KMS-11 (cell line): ENCODE measurements around the gene KIAA0930.

Experiments used
- H2AFZ ChIP-seq: fragments of 200-600 bp; sonication (generic); 2 replicates; pipeline ENCODE4 v1.6.1; 2016; ENCODE audit warnings: antibody characterized with exemption, mixed run types, low read depth
- H3K27ac ChIP-seq: fragments of 200-600 bp; sonication (generic); 2 replicates; pipeline ENCODE4 v1.6.1; 2016; ENCODE audit warnings: mild to moderate bottlenecking, mixed run types
- H3K27me3 ChIP-seq: fragments of 200-600 bp; sonication (generic); 2 replicates; pipeline ENCODE4 v1.6.1; 2017; ENCODE audit warnings: mild to moderate bottlenecking, low read depth, mixed run types, moderate library complexity; ENCODE audit not compliant: insufficient read depth
- H3K36me3 ChIP-seq: fragments of 200-600 bp; sonication (generic); 2 replicates; pipeline ENCODE4 v1.6.1; 2017; ENCODE audit warnings: mild to moderate bottlenecking, mixed run types; ENCODE audit not compliant: insufficient read depth
- H3K4me1 ChIP-seq: fragments of 200-600 bp; sonication (generic); 2 replicates; pipeline ENCODE4 v1.6.1; 2016; ENCODE audit warnings: mild to moderate bottlenecking, low read depth, mixed run types; ENCODE audit not compliant: poor library complexity, severe bottlenecking
- H3K4me2 ChIP-seq: fragments of 200-600 bp; sonication (generic); 2 replicates; pipeline ENCODE4 v1.7.0; 2016; ENCODE audit warnings: mild to moderate bottlenecking, mixed run types
- H3K4me3 ChIP-seq: fragments of 200-600 bp; sonication (generic); IDR thresholded peaks from 2 replicates; pipeline ENCODE4 v1.6.1; 2017; ENCODE audit warnings: low read depth, low read length, mixed read lengths; ENCODE audit not compliant: insufficient read depth
- H3K79me2 ChIP-seq: fragments of 200-600 bp; sonication (generic); 2 replicates; pipeline ENCODE4 v1.6.1; 2016; ENCODE audit warnings: low read depth, mixed run types; ENCODE audit not compliant: insufficient read depth
- H3K9ac ChIP-seq: fragments of 200-600 bp; sonication (generic); 2 replicates; pipeline ENCODE4 v1.6.1; 2016; ENCODE audit warnings: mild to moderate bottlenecking, mixed run types
- H4K20me1 ChIP-seq: fragments of 200-600 bp; sonication (generic); 2 replicates; pipeline ENCODE4 v1.6.1; 2016; ENCODE audit warnings: mild to moderate bottlenecking, mixed run types; ENCODE audit not compliant: insufficient read depth
- TF ChIP-seq, protein P1 (sequence below): fragments of 200-600 bp; sonication (generic); conservative IDR thresholded peaks from 2 replicates; pipeline ENCODE4 v1.6.1; 2017; ENCODE audit warnings: low read depth, mild to moderate bottlenecking, antibody characterized with exemption, low read length, moderate library complexity, mixed read lengths

The KIAA0930 gene

GRCh38 chr22:45233827-45234226 lies 6.9 kb downstream of the KIAA0930 start:
- Histone ChIP-seq H3K4me2 (no peak overlapping the region), H3K27ac (no peak overlapping the region), H3K4me3 (no peak overlapping the region), H3K79me2 (no peaks in the 10 kb centered on the region), H3K27me3 (no peaks in the 10 kb centered on the region), H2AFZ (no peak overlapping the region), H3K4me1 (peaks cover 26% of the 10 kb centered on the region), H3K36me3 (no peaks in the 10 kb centered on the region), H3K9ac (no peak overlapping the region), H4K20me1 (no peaks in the 10 kb centered on the region)
- TF ChIP-seq, protein P1, sequence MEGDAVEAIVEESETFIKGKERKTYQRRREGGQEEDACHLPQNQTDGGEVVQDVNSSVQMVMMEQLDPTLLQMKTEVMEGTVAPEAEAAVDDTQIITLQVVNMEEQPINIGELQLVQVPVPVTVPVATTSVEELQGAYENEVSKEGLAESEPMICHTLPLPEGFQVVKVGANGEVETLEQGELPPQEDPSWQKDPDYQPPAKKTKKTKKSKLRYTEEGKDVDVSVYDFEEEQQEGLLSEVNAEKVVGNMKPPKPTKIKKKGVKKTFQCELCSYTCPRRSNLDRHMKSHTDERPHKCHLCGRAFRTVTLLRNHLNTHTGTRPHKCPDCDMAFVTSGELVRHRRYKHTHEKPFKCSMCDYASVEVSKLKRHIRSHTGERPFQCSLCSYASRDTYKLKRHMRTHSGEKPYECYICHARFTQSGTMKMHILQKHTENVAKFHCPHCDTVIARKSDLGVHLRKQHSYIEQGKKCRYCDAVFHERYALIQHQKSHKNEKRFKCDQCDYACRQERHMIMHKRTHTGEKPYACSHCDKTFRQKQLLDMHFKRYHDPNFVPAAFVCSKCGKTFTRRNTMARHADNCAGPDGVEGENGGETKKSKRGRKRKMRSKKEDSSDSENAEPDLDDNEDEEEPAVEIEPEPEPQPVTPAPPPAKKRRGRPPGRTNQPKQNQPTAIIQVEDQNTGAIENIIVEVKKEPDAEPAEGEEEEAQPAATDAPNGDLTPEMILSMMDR = no peak

DNA sequence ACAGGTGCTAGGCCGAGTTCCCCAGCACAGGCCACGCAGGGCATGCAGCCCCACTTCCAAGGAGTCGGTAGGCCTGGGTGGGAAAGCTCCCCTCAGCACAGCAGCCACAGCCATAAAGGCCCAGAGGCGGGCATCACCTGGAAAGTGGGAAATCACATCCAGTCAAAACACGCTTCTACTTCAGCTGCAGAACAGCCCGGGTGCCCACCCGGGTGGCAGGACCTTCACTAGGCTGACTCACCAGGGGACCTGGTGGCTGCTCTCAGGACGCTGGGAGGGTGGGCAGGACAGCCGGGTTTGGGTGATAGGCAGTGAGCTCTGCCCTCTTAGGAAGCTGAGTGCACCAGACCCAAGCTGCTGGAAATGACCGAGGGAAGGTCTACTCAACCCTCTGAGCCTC lies 7.3 kb downstream of the KIAA0930 start:
- Histone ChIP-seq H3K79me2 (no peaks in the 10 kb centered on the region), H3K27me3 (no peaks in the 10 kb centered on the region), H3K4me2 (no peak overlapping the region), H2AFZ (no peak overlapping the region), H3K4me3 (no peak overlapping the region), H3K36me3 (no peaks in the 10 kb centered on the region), H3K27ac (no peak overlapping the region), H3K9ac (no peak overlapping the region), H4K20me1 (no peaks in the 10 kb centered on the region), H3K4me1 (peaks cover 26% of the 10 kb centered on the region)
- TF ChIP-seq, protein P1 = no peak

GRCh38 chr22:45231293-45231692 lies 9.4 kb downstream of the KIAA0930 start:
- H3K4me2 ChIP-seq = no peak overlapping the region
- no peaks in the 10 kb centered on the region for H3K27me3 ChIP-seq
- peaks cover 20% of the 10 kb centered on the region for H3K4me1 ChIP-seq
- H3K36me3 ChIP-seq = no peaks in the 10 kb centered on the region
- no peaks in the 10 kb centered on the region for H4K20me1 ChIP-seq
- no peak overlapping the region for H2AFZ ChIP-seq
- no peak overlapping the region for H3K4me3 ChIP-seq
- H3K79me2 ChIP-seq = no peaks in the 10 kb centered on the region
- H3K27ac ChIP-seq = no peak overlapping the region
- TF ChIP-seq, protein P1 = no peak
- no peak overlapping the region for H3K9ac ChIP-seq

DNA sequence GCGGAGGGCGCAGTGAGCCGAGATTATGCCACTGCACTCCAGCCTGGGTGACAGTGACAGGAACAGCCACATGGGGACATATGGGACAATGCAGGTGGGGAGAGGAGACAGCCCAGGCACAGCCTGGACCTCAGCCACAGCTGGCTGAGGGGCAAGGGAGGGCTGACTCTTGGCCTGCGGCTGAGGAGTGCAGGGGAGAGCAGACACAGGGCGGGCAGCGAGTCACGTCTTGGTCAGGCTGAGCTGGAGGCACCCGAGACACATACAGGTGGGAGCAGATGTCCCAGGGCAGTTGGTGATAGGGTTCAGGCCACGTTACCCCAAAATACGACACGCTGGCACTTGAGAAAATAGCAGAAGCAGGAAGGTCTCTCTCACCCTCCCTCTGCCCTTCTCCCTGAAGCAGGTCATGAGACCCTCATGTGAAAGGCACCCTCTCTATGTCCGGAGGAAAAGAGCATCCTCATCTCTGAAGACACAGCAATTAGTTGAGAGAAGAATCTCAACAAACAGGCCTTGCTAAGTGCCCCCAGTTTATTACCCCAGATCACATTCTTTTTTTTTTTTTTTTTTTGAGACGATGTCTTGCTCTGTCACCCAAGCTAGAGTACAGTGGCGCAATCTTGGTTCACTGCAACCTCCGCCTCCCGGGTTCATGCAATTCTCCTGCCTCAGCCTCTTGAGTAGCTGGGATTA lies 10.5 kb downstream of the KIAA0930 start:
- Histone ChIP-seq H3K27me3 (no peaks in the 10 kb centered on the region), H3K79me2 (no peaks in the 10 kb centered on the region), H3K9ac (no peak overlapping the region), H3K4me2 (no peak overlapping the region), H4K20me1 (no peaks in the 10 kb centered on the region), H3K27ac (no peak overlapping the region), H3K4me3 (no peak overlapping the region), H2AFZ (no peak overlapping the region), H3K4me1 (peaks cover 9% of the 10 kb centered on the region), H3K36me3 (no peaks in the 10 kb centered on the region)
- TF ChIP-seq, protein P1 = no peak
